ENCODE results near the gene FAM107B. TPM values are rescaled to one million over a fixed set of nuclear protein-coding genes. Genes with fewer than 3 reads are reported as not detected.

Gene FAM107B
- total and polyA plus RNA-seq, 4 donors = 24.9 to 58.1 (median 30.9) TPM

- TF ChIP-seq, protein P1, sequence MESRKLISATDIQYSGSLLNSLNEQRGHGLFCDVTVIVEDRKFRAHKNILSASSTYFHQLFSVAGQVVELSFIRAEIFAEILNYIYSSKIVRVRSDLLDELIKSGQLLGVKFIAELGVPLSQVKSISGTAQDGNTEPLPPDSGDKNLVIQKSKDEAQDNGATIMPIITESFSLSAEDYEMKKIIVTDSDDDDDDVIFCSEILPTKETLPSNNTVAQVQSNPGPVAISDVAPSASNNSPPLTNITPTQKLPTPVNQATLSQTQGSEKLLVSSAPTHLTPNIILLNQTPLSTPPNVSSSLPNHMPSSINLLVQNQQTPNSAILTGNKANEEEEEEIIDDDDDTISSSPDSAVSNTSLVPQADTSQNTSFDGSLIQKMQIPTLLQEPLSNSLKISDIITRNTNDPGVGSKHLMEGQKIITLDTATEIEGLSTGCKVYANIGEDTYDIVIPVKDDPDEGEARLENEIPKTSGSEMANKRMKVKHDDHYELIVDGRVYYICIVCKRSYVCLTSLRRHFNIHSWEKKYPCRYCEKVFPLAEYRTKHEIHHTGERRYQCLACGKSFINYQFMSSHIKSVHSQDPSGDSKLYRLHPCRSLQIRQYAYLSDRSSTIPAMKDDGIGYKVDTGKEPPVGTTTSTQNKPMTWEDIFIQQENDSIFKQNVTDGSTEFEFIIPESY (IDR thresholded peaks at IDR 0.05) = no peak
- TF ChIP-seq SP1 (IDR thresholded peaks at IDR 0.05) (no peak), RXRA (IDR thresholded peaks at IDR 0.05) (no peak), FOXA2 (IDR thresholded peaks at IDR 0.05) (no peak), JUND (IDR thresholded peaks at IDR 0.05) (no peak), REST (IDR thresholded peaks at IDR 0.05) (no peak), EGR1 (IDR thresholded peaks at IDR 0.05; ENCODE audit: low read depth in 2 of 2) (no peak), GABPA (IDR thresholded peaks at IDR 0.05 in 1 of 2, conservative IDR thresholded peaks at IDR 0.05 in 1 of 2) (no peak)
- H3K4me1 ChIP-seq (ENCODE audit: control insufficient read depth in 4 of 4, insufficient read depth in 4 of 4, low read length in 3 of 4) = no peaks in the 10 kb centered on the region
- no peak overlapping the region for H3K4me3 ChIP-seq (ENCODE audit: low read depth in 1 of 3, low read length in 3 of 3)
- no peak overlapping the region for H3K9ac ChIP-seq (ENCODE audit: low read depth in 1 of 2, low read length in 2 of 2)
- H3K9me3 ChIP-seq (ENCODE audit: control insufficient read depth in 4 of 4, low read length in 3 of 4) = no peaks in the 10 kb centered on the region
- no peak overlapping the region for H3K27ac ChIP-seq (ENCODE audit: low read depth in 1 of 2, low read length in 2 of 2)
- DNase-seq (ENCODE audit: low spot score) = peak; percentile 9
- H3K27me3 ChIP-seq (ENCODE audit: control insufficient read depth in 4 of 4, insufficient read depth in 4 of 4, low read length in 3 of 4) = no peaks in the 10 kb centered on the region
- no peaks in the 10 kb centered on the region for H3K36me3 ChIP-seq (ENCODE audit: control insufficient read depth in 4 of 4, insufficient read depth in 3 of 4, low read depth in 1 of 4, low read length in 3 of 4)
- 77% methylated on average over 1 of the region's 1 CpG for WGBS
Observed at GRCh38 chr10:14489522-14490177, 285.0 kb downstream of the FAM107B start.

- Histone ChIP-seq H3K4me3 (ENCODE audit: low read depth in 1 of 3, low read length in 3 of 3) (no peak overlapping the region), H3K36me3 (ENCODE audit: control insufficient read depth in 4 of 4, insufficient read depth in 3 of 4, low read depth in 1 of 4, low read length in 3 of 4) (no peaks in the 10 kb centered on the region), H3K27me3 (ENCODE audit: control insufficient read depth in 4 of 4, insufficient read depth in 4 of 4, low read length in 3 of 4) (no peaks in the 10 kb centered on the region), H3K27ac (ENCODE audit: low read depth in 1 of 2, low read length in 2 of 2) (no peak overlapping the region), H3K4me1 (ENCODE audit: control insufficient read depth in 4 of 4, insufficient read depth in 4 of 4, low read length in 3 of 4) (no peaks in the 10 kb centered on the region), H3K9ac (ENCODE audit: low read depth in 1 of 2, low read length in 2 of 2) (no peak overlapping the region), H3K9me3 (ENCODE audit: control insufficient read depth in 4 of 4, low read length in 3 of 4) (no peaks in the 10 kb centered on the region)
- 66% methylated on average over 6 of the region's 6 CpGs for WGBS
- TF ChIP-seq REST (IDR thresholded peaks at IDR 0.05) (no peak), MAX (IDR thresholded peaks at IDR 0.05) (no peak), FOXA1 (IDR thresholded peaks at IDR 0.05) (no peak), NR2F2 (IDR thresholded peaks at IDR 0.05) (no peak), TAF1 (conservative IDR thresholded peaks at IDR 0.05) (no peak), JUND (IDR thresholded peaks at IDR 0.05) (no peak), RXRA (IDR thresholded peaks at IDR 0.05) (no peak), GABPA (IDR thresholded peaks at IDR 0.05 in 1 of 2, conservative IDR thresholded peaks at IDR 0.05 in 1 of 2) (no peak), HNF4G (IDR thresholded peaks at IDR 0.05) (no peak), HNF4A (conservative IDR thresholded peaks at IDR 0.05) (no peak), EGR1 (IDR thresholded peaks at IDR 0.05; ENCODE audit: low read depth in 2 of 2) (no peak), RAD21 (IDR thresholded peaks at IDR 0.05) (no peak), CTCF (IDR thresholded peaks at IDR 0.05; ENCODE audit: low read depth, low read length, missing input control) (no peak), YY1 (IDR thresholded peaks at IDR 0.05) (no peak), SP1 (IDR thresholded peaks at IDR 0.05) (no peak), FOXA2 (IDR thresholded peaks at IDR 0.05) (no peak), ATF3 (IDR thresholded peaks at IDR 0.05) (no peak)
- TF ChIP-seq, protein P1 (IDR thresholded peaks at IDR 0.05) = no peak
- no peak for DNase-seq (ENCODE audit: low spot score)
Observed at GRCh38 chr10:14487488-14487883, 287.2 kb downstream of the FAM107B start.
